D721Med (cell line): ENCODE data around the gene PHACTR1.

ENCODE experiments used
- DNase-seq: peaks from one replicate; pipeline ENCODE4 v3.0.0; 2011; ENCODE audit warnings: low spot score; ENCODE audit not compliant: insufficient read length
- FAIRE-seq: peaks from 2 replicates; lab custom pipeline; 2011; peaks lifted over from hg19 to GRCh38; lab: Jason Lieb, UNC
- CTCF ChIP-seq: IDR thresholded peaks from 2 replicates; pipeline ENCODE4 v1.5.1; 2012; ENCODE audit warnings: mild to moderate bottlenecking, control low read depth; ENCODE audit not compliant: insufficient read depth; ENCODE audit errors: missing control alignments

PHACTR1 gene

GRCh38 chr6:13327691-13328075, 611.1 kb downstream of the PHACTR1 start:
- no peak for DNase-seq
- no peak for FAIRE-seq

GRCh38 chr6:13328076-13328874, 611.7 kb downstream of the PHACTR1 start, which contains the start of gene TBC1D7:
Gene TBC1D7, minus strand, starts transcription at chr6:13328537. Its CDS starts 1,639 bp downstream, at chr6:13326898.
- FAIRE-seq (no peak), DNase-seq (peak; percentile 79)
- TF ChIP-seq CTCF = no peak

More at GRCh38 chr6:13327691-13328075, 611.1 kb downstream of the PHACTR1 start:
- TF ChIP-seq CTCF = no peak

- TF ChIP-seq CTCF = no peak
- DNase-seq = no peak
- no peak for FAIRE-seq
Observed at GRCh38 chr6:13328875-13329183, 612.3 kb downstream of the PHACTR1 start.

GRCh38 chr6:13331516-13332348, 615.2 kb downstream of the PHACTR1 start:
- no peak for FAIRE-seq
- no peak for DNase-seq
- peak; percentile 54 for TF ChIP-seq CTCF

- FAIRE-seq (no peak), DNase-seq (no peak)
- TF ChIP-seq CTCF = no peak
Observed at GRCh38 chr6:13332349-13332706, 615.8 kb downstream of the PHACTR1 start.

- TF ChIP-seq CTCF = no peak
- DNase-seq (no peak), FAIRE-seq (no peak)
Observed at GRCh38 chr6:13334953-13335352, 618.4 kb downstream of the PHACTR1 start.
